AG09309 (cell line): ENCODE data around the gene KRT35.

Experiments used
- DNase-seq: peaks from one replicate; pipeline ENCODE4 v3.0.0-alpha.2; 2010; ENCODE audit warnings: low read depth
- H3K4me3 ChIP-seq: 2 replicates; pipeline ENCODE4 v1.5.1; 2011; ENCODE audit warnings: mild to moderate bottlenecking, low read depth, low read length, moderate library complexity; ENCODE audit not compliant: control insufficient read depth
- CTCF ChIP-seq: IDR thresholded peaks from 2 replicates; pipeline ENCODE4 v1.5.1; 2011; ENCODE audit warnings: mild to moderate bottlenecking, low read depth, low read length, inconsistent platforms; ENCODE audit not compliant: insufficient read depth, control insufficient read depth; ENCODE audit errors: missing control alignments

KRT35 gene

GRCh38 chr17:41444640-41445039, 36.3 kb downstream of the KRT35 start:
- H3K4me3 ChIP-seq, result no peak overlapping the region
- DNase-seq, result no peak
- TF ChIP-seq CTCF, result no peak

- no peak for DNase-seq
- H3K4me3 ChIP-seq, result no peak overlapping the region
- no peak for TF ChIP-seq CTCF
These were observed 36.8 kb downstream of the KRT35 start for GRCh38 chr17:41444186-41444585.

DNA sequence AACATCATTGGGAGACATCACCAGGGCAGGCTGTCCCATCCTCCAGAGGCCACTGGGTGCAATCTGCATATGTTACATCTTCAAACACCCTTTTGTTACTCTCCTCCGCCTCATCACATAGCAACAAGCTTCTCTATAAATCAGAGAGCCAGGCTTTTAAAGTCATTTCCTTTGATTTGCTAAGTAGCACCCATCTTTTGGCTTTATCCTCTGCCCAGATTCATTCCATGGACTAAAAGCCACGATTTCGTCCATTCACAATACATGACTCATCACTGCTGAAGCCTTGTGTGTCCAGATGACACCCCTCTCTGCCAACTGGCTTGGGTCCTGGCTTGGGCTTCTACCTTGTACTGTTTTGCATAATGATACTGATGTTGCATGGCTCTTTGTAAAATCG, 38.2 kb downstream of the KRT35 start:
- no peak for TF ChIP-seq CTCF
- peak; percentile 60 for DNase-seq
- no peak overlapping the region for H3K4me3 ChIP-seq

DNA sequence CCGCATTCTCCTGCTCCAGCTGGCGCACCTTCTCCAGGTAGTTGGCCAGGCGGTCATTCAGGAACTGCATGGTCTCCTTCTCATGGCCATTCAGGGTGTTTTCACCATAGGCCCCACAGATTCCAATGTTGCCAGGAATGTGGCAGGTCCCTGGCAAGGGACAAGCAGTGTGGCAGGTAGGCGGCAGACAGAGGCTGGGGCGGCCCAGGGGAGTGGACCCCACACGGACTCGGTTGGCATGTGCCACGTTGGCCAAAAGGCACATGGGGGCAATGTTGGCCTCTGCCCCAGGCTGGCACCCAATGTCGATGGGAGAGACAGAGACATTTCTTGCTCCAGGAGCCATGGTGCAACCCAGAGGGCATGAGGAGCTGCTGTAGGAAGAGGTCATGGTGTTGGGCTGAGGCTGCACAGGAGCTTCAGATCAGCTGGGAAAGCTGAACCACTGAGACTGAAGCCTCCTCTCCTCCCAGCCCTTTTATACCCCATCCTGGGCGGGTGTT, 40.4 kb downstream of the KRT35 start, which contains the start of gene KRT38:
KRT38 (minus strand) TSS at position 453 of the 503 bp plus-strand sequence; CDS start at position 391, 62 bp downstream.
- no peak within 1 kb of the TSS for H3K4me3 ChIP-seq
- no peak for TF ChIP-seq CTCF
- DNase-seq, result no peak

GRCh38 chr17:41439375-41439774, 41.6 kb downstream of the KRT35 start:
- H3K4me3 ChIP-seq, result no peak overlapping the region
- no peak for TF ChIP-seq CTCF
- DNase-seq, result no peak

DNA sequence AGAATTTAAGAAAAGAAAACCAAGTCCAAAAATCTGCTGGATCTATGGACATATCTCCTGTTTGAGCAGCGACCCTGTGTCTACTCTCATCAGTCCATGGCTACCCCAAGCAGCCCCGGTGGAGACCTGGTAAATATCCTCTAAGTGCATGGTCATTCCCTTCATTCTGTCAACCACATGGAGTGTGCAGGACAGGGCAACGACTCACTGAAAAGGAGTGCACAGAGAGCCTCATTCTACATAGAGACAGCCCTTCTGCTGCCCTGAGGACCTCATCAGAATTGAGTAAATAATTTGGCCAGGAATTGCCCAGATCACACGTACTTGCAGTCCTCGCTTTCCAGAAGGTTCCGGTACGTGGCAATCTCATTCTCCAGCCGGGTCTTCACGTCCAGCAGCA, 43.2 kb downstream of the KRT35 start:
- no peak overlapping the region for H3K4me3 ChIP-seq
- no peak for DNase-seq
- TF ChIP-seq CTCF, result no peak

- no peak overlapping the region for H3K4me3 ChIP-seq
- DNase-seq, result no peak
- no peak for TF ChIP-seq CTCF
These were observed 43.7 kb downstream of the KRT35 start for GRCh38 chr17:41437254-41437653.
